ENCODE data around the gene ATP5F1B. TPM values are rescaled to one million over a fixed set of nuclear protein-coding genes. Genes with fewer than 3 reads are reported as not detected.
A peak's percentile ranks its signal among the peaks of the same experiment; 100 is the strongest.

The ATP5F1B gene
- total and polyA plus RNA-seq, 9 of the 15 experiments (the other 6 are each of a cell fraction or from before 2014, with no cell fraction given): 908 to 3,125 (median 1,482) TPM

DNA sequence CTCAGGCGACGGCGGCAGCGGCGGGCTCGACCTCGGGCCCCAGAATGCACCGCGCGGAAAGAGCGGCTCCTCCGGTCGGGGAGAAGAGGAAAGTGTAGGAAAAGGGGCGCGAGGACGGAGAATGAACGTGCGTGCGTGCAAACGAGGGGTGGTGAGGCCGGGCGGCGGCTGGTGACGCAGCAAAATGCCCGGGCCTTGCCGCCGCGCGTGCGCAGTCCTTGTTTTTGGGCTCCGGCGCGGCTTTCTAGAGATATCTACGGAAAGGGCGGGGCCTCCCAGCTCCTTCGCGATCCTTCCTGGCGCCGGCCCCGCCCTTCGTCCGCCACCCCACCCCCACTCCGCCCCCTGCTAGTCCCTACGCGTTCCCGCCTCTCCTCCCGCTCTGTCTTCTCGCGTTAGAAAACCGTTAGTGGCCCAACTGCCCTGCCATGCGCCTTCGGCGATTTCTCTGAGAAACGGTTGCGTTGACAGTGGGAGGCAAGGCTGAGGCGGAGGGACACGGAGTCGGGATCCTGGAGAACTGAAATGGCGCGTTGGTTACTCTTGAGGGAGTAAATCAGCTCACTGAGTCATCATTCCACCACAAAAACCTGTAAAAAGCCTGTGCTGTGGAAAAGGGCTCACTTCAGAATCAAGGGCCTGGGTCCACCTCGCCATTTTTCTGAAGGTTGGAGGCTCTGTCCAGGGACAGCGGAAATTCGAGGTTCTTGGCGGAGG is 42.5 kb upstream of the ATP5F1B start, which contains the start of gene PTGES3 (continued):
- TF ChIP-seq, protein P1, sequence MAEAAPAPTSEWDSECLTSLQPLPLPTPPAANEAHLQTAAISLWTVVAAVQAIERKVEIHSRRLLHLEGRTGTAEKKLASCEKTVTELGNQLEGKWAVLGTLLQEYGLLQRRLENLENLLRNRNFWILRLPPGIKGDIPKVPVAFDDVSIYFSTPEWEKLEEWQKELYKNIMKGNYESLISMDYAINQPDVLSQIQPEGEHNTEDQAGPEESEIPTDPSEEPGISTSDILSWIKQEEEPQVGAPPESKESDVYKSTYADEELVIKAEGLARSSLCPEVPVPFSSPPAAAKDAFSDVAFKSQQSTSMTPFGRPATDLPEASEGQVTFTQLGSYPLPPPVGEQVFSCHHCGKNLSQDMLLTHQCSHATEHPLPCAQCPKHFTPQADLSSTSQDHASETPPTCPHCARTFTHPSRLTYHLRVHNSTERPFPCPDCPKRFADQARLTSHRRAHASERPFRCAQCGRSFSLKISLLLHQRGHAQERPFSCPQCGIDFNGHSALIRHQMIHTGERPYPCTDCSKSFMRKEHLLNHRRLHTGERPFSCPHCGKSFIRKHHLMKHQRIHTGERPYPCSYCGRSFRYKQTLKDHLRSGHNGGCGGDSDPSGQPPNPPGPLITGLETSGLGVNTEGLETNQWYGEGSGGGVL (CRISPR knock-in tag; IDR thresholded peaks at IDR 0.05): no peak
- TF ChIP-seq STAT5B (CRISPR knock-in tag; IDR thresholded peaks at IDR 0.05): no peak
- no peak; the same call in 1 of the 2 replicates for TF ChIP-seq MTA3 (IDR thresholded peaks at IDR 0.05; ENCODE audit: borderline replicate concordance)
- no peak for TF ChIP-seq PHF20 (IDR thresholded peaks at IDR 0.05; ENCODE audit: partially characterized antibody)
- peak; percentile 84 for TF ChIP-seq CHCHD3 (CRISPR knock-in tag; IDR thresholded peaks at IDR 0.05)
- no peak for TF ChIP-seq ELF4 (CRISPR knock-in tag; IDR thresholded peaks at IDR 0.05)
- TF ChIP-seq L3MBTL2 (IDR thresholded peaks at IDR 0.05): peak; percentile 97
- TF ChIP-seq, protein P2, sequence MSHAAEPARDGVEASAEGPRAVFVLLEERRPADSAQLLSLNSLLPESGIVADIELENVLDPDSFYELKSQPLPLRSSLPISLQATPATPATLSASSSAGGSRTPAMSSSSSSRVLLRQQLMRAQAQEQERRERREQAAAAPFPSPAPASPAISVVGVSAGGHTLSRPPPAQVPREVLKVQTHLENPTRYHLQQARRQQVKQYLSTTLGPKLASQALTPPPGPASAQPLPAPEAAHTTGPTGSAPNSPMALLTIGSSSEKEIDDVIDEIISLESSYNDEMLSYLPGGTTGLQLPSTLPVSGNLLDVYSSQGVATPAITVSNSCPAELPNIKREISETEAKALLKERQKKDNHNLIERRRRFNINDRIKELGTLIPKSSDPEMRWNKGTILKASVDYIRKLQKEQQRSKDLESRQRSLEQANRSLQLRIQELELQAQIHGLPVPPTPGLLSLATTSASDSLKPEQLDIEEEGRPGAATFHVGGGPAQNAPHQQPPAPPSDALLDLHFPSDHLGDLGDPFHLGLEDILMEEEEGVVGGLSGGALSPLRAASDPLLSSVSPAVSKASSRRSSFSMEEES (CRISPR knock-in tag; IDR thresholded peaks at IDR 0.05): no peak
- TF ChIP-seq KDM2B (CRISPR knock-in tag; IDR thresholded peaks at IDR 0.05): no peak
- TF ChIP-seq CBX3 (IDR thresholded peaks at IDR 0.05; ENCODE audit: borderline replicate concordance in 1 of 2, low read length in 2 of 2): peak in 1 of 2 experiments; percentile 37; a peak in 2 of 3 replicates
- TF ChIP-seq GTF2A2 (tag; IDR thresholded peaks at IDR 0.05): no peak
- TF ChIP-seq, protein P3, sequence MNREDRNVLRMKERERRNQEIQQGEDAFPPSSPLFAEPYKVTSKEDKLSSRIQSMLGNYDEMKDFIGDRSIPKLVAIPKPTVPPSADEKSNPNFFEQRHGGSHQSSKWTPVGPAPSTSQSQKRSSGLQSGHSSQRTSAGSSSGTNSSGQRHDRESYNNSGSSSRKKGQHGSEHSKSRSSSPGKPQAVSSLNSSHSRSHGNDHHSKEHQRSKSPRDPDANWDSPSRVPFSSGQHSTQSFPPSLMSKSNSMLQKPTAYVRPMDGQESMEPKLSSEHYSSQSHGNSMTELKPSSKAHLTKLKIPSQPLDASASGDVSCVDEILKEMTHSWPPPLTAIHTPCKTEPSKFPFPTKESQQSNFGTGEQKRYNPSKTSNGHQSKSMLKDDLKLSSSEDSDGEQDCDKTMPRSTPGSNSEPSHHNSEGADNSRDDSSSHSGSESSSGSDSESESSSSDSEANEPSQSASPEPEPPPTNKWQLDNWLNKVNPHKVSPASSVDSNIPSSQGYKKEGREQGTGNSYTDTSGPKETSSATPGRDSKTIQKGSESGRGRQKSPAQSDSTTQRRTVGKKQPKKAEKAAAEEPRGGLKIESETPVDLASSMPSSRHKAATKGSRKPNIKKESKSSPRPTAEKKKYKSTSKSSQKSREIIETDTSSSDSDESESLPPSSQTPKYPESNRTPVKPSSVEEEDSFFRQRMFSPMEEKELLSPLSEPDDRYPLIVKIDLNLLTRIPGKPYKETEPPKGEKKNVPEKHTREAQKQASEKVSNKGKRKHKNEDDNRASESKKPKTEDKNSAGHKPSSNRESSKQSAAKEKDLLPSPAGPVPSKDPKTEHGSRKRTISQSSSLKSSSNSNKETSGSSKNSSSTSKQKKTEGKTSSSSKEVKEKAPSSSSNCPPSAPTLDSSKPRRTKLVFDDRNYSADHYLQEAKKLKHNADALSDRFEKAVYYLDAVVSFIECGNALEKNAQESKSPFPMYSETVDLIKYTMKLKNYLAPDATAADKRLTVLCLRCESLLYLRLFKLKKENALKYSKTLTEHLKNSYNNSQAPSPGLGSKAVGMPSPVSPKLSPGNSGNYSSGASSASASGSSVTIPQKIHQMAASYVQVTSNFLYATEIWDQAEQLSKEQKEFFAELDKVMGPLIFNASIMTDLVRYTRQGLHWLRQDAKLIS (CRISPR knock-in tag; IDR thresholded peaks at IDR 0.05): no peak; the same call in 1 of the 2 replicates
- peak; percentile 78; the same call in 1 of the 2 replicates for TF ChIP-seq ZNF644 (tag; IDR thresholded peaks at IDR 0.05; ENCODE audit: low read depth)
- peak; percentile 54 for TF ChIP-seq HDAC3 (IDR thresholded peaks at IDR 0.05; ENCODE audit: borderline replicate concordance, partially characterized antibody)
- peak; percentile 97 for TF ChIP-seq NRF1 (conservative IDR thresholded peaks at IDR 0.05 in 1 of 2, IDR thresholded peaks at IDR 0.05 in 1 of 2)
- no peak for TF ChIP-seq ZFP30 (CRISPR knock-in tag; IDR thresholded peaks at IDR 0.05; ENCODE audit: borderline replicate concordance)
- TF ChIP-seq KDM1A (IDR thresholded peaks at IDR 0.05): peak in 1 of 2 experiments; percentile 17; a peak in 1 of 4 replicates
- TF ChIP-seq HNRNPUL1 (IDR thresholded peaks at IDR 0.05; ENCODE audit: low read length): no peak
- no peak for TF ChIP-seq PPARD (CRISPR knock-in tag; IDR thresholded peaks at IDR 0.05)
- 0 out of 2 replicates have a peak, but pooled peaks have one; percentile 44 for TF ChIP-seq ZNF224 (CRISPR knock-in tag; IDR thresholded peaks at IDR 0.05)
- TF ChIP-seq SIRT6 (IDR thresholded peaks at IDR 0.05; ENCODE audit: low read depth, low read length): no peak
- peak; percentile 93 for TF ChIP-seq POLR2G (IDR thresholded peaks at IDR 0.05; ENCODE audit: low read depth, low read length)
